H1 (cell line): Measurements from ENCODE around the gene C3orf18.

ENCODE experiments used
- ATF3 ChIP-seq: IDR thresholded peaks from 2 replicates; pipeline ENCODE4 v1.6.1; 2011; ENCODE audit warnings: low read depth, mild to moderate bottlenecking, low read length; ENCODE audit not compliant: insufficient read depth
- CTCF ChIP-seq, 3 experiments: IDR thresholded peaks; 1 replicate in 2 of 3; 2 replicates in 1 of 3; pipeline versions ENCODE4 v1.5.1 to v1.6.1; 2011; ENCODE audit warnings: low read length in 3 of 3, mild to moderate bottlenecking in 3 of 3, inconsistent platforms in 2 of 3, low read depth in 1 of 3, moderate library complexity in 1 of 3; ENCODE audit not compliant: insufficient read depth in 1 of 3; ENCODE audit errors: control extremely low read depth in 1 of 3
- SAP30 ChIP-seq: fragments of 300-600 bp; sonication (generic); IDR thresholded peaks from 2 replicates; pipeline ENCODE4 v1.7.1; 2012; ENCODE audit warnings: low read length, moderate library complexity, mild to moderate bottlenecking, inconsistent platforms; ENCODE audit not compliant: insufficient read depth, insufficient replicate concordance

- TF ChIP-seq ATF3 (no peak), CTCF (IDR thresholded peaks at IDR 0.05; ENCODE audit: control extremely low read depth in 1 of 3, insufficient read depth in 1 of 3, low read depth in 1 of 3, low read length in 3 of 3) (no peak), SAP30 (no peak)
Observed at GRCh38 chr3:50518436-50518835, 49.1 kb downstream of the C3orf18 start.
